Measurements from ENCODE around the gene FBXO24. TPM values are rescaled to one million over a fixed set of nuclear protein-coding genes. Genes with fewer than 3 reads are reported as not detected.

FBXO24 gene
- total RNA-seq, 4 donors from 2014 or later, result 0.47 to 2.4 (median 0.57) TPM

DNA sequence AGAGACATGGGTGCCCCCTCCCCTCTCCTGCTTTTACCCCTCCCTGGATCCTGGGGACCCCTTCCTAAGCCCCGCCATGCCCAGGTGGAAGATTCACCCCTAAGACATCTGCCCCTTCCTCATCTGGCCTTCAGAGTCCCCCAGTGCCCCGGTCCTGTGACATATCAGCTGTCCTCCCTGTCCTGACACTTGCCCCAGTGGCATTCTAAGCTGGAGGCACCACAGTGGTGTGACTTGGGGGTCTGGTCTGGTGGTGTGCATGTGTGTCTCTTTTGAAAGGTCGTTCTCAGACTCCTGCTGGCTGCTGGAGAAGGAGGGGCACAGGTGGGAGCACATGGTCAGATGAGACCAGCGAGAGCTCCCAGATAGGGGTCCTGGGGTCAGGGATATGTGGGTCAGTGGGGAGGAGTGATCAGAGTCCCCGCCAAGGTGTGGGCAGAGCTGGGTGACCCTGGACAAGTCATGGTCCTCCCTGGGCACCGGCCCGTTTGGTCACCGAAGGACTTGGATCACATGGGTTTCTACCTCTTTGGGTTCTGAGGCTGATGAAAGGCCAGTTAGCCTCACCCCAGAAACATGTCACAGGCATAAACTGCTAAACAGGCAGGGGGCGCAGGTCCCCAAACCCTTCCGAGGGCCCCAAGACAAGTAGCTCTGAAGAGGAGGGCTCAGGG is 55.9 kb downstream of the FBXO24 start:
- TF ChIP-seq EP300 (IDR thresholded peaks at IDR 0.05) (no peak), POLR2AphosphoS5 (IDR thresholded peaks at IDR 0.05) (no peak), POLR2A (IDR thresholded peaks at IDR 0.05) (no peak)
- TF ChIP-seq, protein P1, sequence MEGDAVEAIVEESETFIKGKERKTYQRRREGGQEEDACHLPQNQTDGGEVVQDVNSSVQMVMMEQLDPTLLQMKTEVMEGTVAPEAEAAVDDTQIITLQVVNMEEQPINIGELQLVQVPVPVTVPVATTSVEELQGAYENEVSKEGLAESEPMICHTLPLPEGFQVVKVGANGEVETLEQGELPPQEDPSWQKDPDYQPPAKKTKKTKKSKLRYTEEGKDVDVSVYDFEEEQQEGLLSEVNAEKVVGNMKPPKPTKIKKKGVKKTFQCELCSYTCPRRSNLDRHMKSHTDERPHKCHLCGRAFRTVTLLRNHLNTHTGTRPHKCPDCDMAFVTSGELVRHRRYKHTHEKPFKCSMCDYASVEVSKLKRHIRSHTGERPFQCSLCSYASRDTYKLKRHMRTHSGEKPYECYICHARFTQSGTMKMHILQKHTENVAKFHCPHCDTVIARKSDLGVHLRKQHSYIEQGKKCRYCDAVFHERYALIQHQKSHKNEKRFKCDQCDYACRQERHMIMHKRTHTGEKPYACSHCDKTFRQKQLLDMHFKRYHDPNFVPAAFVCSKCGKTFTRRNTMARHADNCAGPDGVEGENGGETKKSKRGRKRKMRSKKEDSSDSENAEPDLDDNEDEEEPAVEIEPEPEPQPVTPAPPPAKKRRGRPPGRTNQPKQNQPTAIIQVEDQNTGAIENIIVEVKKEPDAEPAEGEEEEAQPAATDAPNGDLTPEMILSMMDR (IDR thresholded peaks at IDR 0.05), result no peak
- Histone ChIP-seq H3K9me3 (no peaks in the 10 kb centered on the region), H3K36me3 (no peaks in the 10 kb centered on the region), H3K4me1 (no peaks in the 10 kb centered on the region), H3K27ac (no peak overlapping the region), H3K27me3 (peaks cover 33% of the 10 kb centered on the region), H3K4me3 (no peak overlapping the region)
- 80% methylated on average over 5 of the region's 10 CpGs for WGBS
- DNase-seq (ENCODE audit: low spot score in 2 of 2), result no peak

DNA sequence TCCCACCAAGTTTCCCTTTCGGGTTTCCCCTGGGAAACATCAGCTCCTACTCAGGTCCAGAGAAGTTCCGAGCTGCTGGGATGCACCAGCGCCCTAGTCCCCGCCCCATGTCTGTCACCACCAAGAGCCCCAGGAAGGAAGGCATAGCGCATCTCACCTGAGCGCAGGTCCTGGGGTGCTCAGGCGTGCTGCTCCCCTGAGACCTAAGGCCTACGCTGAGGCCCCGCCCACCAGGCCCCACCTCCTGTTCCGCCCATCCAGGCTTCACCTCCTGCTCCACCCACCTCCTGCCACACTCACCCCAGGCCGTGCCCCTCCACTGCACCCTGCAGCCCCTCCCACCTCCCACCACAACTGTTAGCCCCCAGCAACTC is 56.4 kb downstream of the FBXO24 start:
- H3K27ac ChIP-seq, result no peak overlapping the region
- DNase-seq (ENCODE audit: low spot score in 2 of 2), result no peak
- no peaks in the 10 kb centered on the region for H3K4me1 ChIP-seq
- H3K27me3 ChIP-seq, result peaks cover 38% of the 10 kb centered on the region
- WGBS, result 19% methylated on average over 6 of the region's 11 CpGs
- H3K36me3 ChIP-seq, result no peaks in the 10 kb centered on the region
- H3K4me3 ChIP-seq, result no peak overlapping the region
- no peaks in the 10 kb centered on the region for H3K9me3 ChIP-seq
- no peak for TF ChIP-seq POLR2AphosphoS5 (IDR thresholded peaks at IDR 0.05)
- no peak for TF ChIP-seq POLR2A (IDR thresholded peaks at IDR 0.05)
- TF ChIP-seq, protein P1 (IDR thresholded peaks at IDR 0.05), result no peak
- no peak for TF ChIP-seq EP300 (IDR thresholded peaks at IDR 0.05)

DNA sequence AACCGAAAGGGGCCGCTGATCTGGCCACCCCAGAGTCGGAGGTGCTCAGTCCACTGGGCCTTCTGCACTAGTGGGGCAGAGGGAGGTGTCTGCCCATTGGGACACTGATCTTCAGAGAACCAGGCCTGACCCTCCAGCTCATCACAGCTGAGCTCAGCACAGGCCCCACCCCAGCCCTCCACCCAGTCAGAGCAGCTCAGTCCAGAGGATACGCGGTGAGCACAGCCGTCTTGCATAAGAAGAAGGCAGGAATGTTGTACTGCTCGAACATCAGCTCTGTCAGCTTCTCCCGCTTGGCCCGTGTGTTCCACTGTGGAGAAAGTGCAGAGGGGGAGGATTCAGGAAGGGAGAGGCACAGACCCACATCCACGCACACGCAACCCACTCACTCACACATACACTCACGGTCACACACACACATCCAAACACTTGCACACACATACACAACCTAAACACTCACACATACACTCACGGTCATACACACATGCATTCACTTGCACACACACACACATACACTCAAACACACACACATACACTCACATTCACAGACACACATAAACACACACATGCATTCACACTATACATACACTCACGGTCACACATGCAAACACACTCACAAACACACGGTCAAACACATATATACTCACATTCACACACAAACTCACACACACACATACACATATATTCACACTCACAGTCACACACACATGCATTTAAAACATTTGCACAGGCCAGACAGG is 63.9 kb downstream of the FBXO24 start:
- no peaks in the 10 kb centered on the region for H3K9me3 ChIP-seq
- H3K27ac ChIP-seq, result no peak overlapping the region
- no peak for DNase-seq (ENCODE audit: low spot score in 2 of 2)
- H3K36me3 ChIP-seq, result no peaks in the 10 kb centered on the region
- TF ChIP-seq POLR2AphosphoS5 (IDR thresholded peaks at IDR 0.05) (no peak), EP300 (IDR thresholded peaks at IDR 0.05) (no peak), POLR2A (IDR thresholded peaks at IDR 0.05) (no peak)
- TF ChIP-seq, protein P1 (IDR thresholded peaks at IDR 0.05), result no peak
- H3K27me3 ChIP-seq, result peaks cover 48% of the 10 kb centered on the region
- H3K4me3 ChIP-seq, result no peak overlapping the region
- WGBS, result 56% methylated on average over 13 of the region's 15 CpGs
- no peaks in the 10 kb centered on the region for H3K4me1 ChIP-seq

Other genes with a start within 250 kb of the FBXO24 start
- gene PILRB, start 228.2 kb upstream of the FBXO24 start, total RNA-seq, result 100 to 1,000 TPM in 1 of 4 donors, 10 to 100 TPM in 3; 40.8 to 125 (median 63.1) TPM
- gene PILRA, start 212.8 kb upstream of the FBXO24 start, total RNA-seq, result 1 to 10 TPM; 1.3 to 8.5 (median 4.2) TPM
- 1 to 10 TPM; 2.2 to 9.4 (median 4.8) TPM for gene ZCWPW1, start 157.6 kb upstream of the FBXO24 start, total RNA-seq
- 10 to 100 TPM; 38.5 to 50.4 (median 39.6) TPM for gene MEPCE, start 156.5 kb upstream of the FBXO24 start, total RNA-seq
- 10 to 100 TPM; 18.2 to 35.6 (median 27.0) TPM for gene PPP1R35, start 149.8 kb upstream of the FBXO24 start, total RNA-seq
- under 1 TPM in 1 of 4 donors, not detected in 3; 0.53 TPM for gene SPACDR, start 122.1 kb upstream of the FBXO24 start, total RNA-seq
- gene TSC22D4, start 107.1 kb upstream of the FBXO24 start, total RNA-seq, result 10 to 100 TPM; 52.7 to 67.2 (median 57.3) TPM
- 1 to 10 TPM in 1 of 4 donors, under 1 TPM in 3; 0.51 to 1.1 (median 0.67) TPM for gene NYAP1, start 102.4 kb upstream of the FBXO24 start, total RNA-seq
- gene AGFG2, start 47.1 kb upstream of the FBXO24 start, total RNA-seq, result 10 to 100 TPM; 46.6 to 63.4 (median 52.9) TPM
- 1 to 10 TPM in 2 of 4 donors, not detected in 2; 2.7 to 3.8 TPM for gene SAP25, start 12.4 kb upstream of the FBXO24 start, total RNA-seq
- 100 to 1,000 TPM in 1 of 4 donors, 10 to 100 TPM in 3; 37.6 to 101 (median 56.2) TPM for gene LRCH4, start 199 bp upstream of the FBXO24 start, total RNA-seq
- gene PCOLCE, start 16.0 kb downstream of the FBXO24 start, total RNA-seq, result 10 to 100 TPM; 14.1 to 18.3 (median 15.6) TPM
- 10 to 100 TPM; 18.0 to 35.5 (median 28.5) TPM for gene MOSPD3, start 26.2 kb downstream of the FBXO24 start, total RNA-seq
- 1 to 10 TPM in 3 of 4 donors, under 1 TPM in 1; 0.81 to 3.9 (median 1.3) TPM for gene TFR2, start 55.2 kb downstream of the FBXO24 start, total RNA-seq
- gene ACTL6B, start 70.1 kb downstream of the FBXO24 start, total RNA-seq, result not detected
- 100 to 1,000 TPM; 228 to 311 (median 300) TPM for gene GNB2, start 87.4 kb downstream of the FBXO24 start, total RNA-seq
- gene GIGYF1, start 107.9 kb downstream of the FBXO24 start, total RNA-seq, result 10 to 100 TPM; 29.0 to 91.6 (median 40.7) TPM
- 10 to 100 TPM; 39.4 to 55.8 (median 47.6) TPM for gene POP7, start 119.8 kb downstream of the FBXO24 start, total RNA-seq
- under 1 TPM in 1 of 4 donors, not detected in 3; 0.97 TPM for gene EPO, start 134.1 kb downstream of the FBXO24 start, total RNA-seq
- gene ZAN, start 147.3 kb downstream of the FBXO24 start, total RNA-seq, result under 1 TPM; 0.08 to 0.42 (median 0.20) TPM
- gene EPHB4, start 241.2 kb downstream of the FBXO24 start, total RNA-seq, result 10 to 100 TPM; 58.1 to 84.6 (median 81.6) TPM

Data from suprapubic skin (tissue), 4 donors.